ENCODE results near the gene USP20. TPM values are rescaled to one million over a fixed set of nuclear protein-coding genes. Genes with fewer than 3 reads are reported as not detected.

Gene USP20
- total RNA-seq, 1 donor from 2014 or later: 27.0 TPM

DNA sequence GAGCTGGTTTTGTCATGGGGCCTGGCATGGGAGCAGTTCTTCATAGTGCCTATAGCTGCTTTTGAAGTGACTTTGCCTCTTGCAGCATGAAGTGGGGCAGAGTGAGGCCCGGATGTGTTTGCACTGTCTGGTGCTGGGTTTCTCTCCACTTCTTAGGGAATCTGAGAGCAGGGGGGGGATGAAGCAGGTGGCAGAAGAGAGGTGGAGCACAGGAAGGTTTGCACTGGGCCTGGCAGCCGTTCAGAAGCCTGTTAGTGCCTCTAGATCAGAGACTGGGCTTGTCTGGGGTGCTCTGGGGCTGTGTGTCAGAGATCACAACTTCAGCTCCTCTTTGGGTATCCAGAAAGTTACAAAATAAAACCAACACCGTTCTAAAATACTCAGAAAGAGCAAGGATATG is 18.4 kb downstream of the USP20 start:
- Histone ChIP-seq H3K36me3 (peaks cover 88% of the 10 kb centered on the region), H3K27me3 (ENCODE audit: low read depth) (no peaks in the 10 kb centered on the region), H3K27ac (no peak overlapping the region), H3K4me3 (no peak overlapping the region), H3K9me3 (no peaks in the 10 kb centered on the region), H3K4me1 (no peaks in the 10 kb centered on the region)
- ATAC-seq: no peak
- DNase-seq: no peak
- TF ChIP-seq, protein P1, sequence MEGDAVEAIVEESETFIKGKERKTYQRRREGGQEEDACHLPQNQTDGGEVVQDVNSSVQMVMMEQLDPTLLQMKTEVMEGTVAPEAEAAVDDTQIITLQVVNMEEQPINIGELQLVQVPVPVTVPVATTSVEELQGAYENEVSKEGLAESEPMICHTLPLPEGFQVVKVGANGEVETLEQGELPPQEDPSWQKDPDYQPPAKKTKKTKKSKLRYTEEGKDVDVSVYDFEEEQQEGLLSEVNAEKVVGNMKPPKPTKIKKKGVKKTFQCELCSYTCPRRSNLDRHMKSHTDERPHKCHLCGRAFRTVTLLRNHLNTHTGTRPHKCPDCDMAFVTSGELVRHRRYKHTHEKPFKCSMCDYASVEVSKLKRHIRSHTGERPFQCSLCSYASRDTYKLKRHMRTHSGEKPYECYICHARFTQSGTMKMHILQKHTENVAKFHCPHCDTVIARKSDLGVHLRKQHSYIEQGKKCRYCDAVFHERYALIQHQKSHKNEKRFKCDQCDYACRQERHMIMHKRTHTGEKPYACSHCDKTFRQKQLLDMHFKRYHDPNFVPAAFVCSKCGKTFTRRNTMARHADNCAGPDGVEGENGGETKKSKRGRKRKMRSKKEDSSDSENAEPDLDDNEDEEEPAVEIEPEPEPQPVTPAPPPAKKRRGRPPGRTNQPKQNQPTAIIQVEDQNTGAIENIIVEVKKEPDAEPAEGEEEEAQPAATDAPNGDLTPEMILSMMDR (IDR thresholded peaks at IDR 0.05): no peak
- intact Hi-C loops (cut with DNase I): no loop called here

DNA sequence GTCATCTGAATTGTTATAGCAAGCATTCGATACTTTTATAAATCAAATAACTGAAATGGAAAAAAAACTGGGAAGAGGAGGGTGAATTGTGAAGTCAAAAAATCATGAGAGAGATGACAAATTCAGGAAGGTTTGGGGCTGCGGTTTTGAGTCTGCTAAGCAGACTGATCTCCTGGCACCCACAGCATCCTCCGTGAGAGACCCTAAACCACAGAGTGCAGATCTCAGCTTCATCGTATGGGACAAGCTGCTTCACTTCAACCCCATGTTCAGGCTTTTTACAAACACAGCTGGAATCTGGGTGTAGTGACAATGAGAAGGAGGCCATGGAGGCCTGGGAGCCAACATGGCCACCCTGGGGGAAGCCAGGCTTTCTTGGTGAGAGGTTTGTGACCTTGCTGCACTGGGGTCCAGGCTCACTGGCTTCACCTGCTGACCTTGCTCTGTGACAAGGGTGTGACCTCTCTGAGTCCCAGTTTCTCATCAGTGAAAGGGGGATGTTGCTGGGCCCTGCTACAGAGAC is 19.4 kb downstream of the USP20 start:
- intact Hi-C loops (cut with DNase I): no loop called here
- H3K4me3 ChIP-seq: no peak overlapping the region
- H3K36me3 ChIP-seq: peaks cover 90% of the 10 kb centered on the region
- no peaks in the 10 kb centered on the region for H3K4me1 ChIP-seq
- H3K27ac ChIP-seq: no peak overlapping the region
- ATAC-seq (no peak), DNase-seq (no peak)
- H3K9me3 ChIP-seq: no peaks in the 10 kb centered on the region
- no peaks in the 10 kb centered on the region for H3K27me3 ChIP-seq (ENCODE audit: low read depth)
- TF ChIP-seq, protein P1 (IDR thresholded peaks at IDR 0.05): no peak

DNA sequence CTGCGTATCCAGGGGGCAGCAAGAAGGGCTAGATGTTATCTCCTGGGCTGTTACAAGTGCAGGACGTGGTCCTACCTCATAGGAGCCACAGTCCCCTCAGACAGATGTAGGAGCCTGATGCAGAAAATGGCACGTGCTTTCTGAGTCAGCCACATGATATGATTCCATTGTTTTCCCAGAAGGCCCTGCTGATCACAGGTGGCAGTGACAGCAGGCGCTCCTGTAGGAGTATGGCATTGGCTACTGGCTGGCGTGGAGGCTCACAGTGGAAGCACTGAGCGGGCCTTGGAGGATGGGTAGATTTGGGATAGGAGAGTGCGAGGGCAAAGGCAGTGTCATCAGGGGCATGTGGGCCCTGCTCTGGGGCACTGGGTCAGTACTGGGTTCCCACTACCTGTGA is 21.9 kb downstream of the USP20 start:
- TF ChIP-seq, protein P1 (IDR thresholded peaks at IDR 0.05): no peak
- H3K4me3 ChIP-seq: no peak overlapping the region
- ATAC-seq (no peak), DNase-seq (no peak)
- no peak overlapping the region for H3K27ac ChIP-seq
- H3K27me3 ChIP-seq (ENCODE audit: low read depth): no peaks in the 10 kb centered on the region
- no peaks in the 10 kb centered on the region for H3K9me3 ChIP-seq
- intact Hi-C loops (cut with DNase I): no loop called here
- peaks cover 85% of the 10 kb centered on the region for H3K36me3 ChIP-seq
- H3K4me1 ChIP-seq: no peaks in the 10 kb centered on the region

- TF ChIP-seq, protein P1 (IDR thresholded peaks at IDR 0.05): no peak
- Histone ChIP-seq H3K4me1 (no peaks in the 10 kb centered on the region), H3K27me3 (ENCODE audit: low read depth) (no peaks in the 10 kb centered on the region), H3K4me3 (no peak overlapping the region), H3K27ac (no peak overlapping the region), H3K9me3 (no peaks in the 10 kb centered on the region), H3K36me3 (peaks cover 84% of the 10 kb centered on the region)
- no peak for DNase-seq
- intact Hi-C loops (cut with DNase I): no loop called here
- ATAC-seq: no peak
These were observed 23.1 kb downstream of the USP20 start for GRCh38 chr9:129858167-129858962.

- H3K9me3 ChIP-seq: no peaks in the 10 kb centered on the region
- TF ChIP-seq, protein P1 (IDR thresholded peaks at IDR 0.05): no peak
- intact Hi-C loops (cut with DNase I): no loop called here
- no peaks in the 10 kb centered on the region for H3K4me1 ChIP-seq
- no peak overlapping the region for H3K4me3 ChIP-seq
- H3K36me3 ChIP-seq: peaks cover 72% of the 10 kb centered on the region
- DNase-seq (no peak), ATAC-seq (no peak)
- H3K27me3 ChIP-seq (ENCODE audit: low read depth): no peaks in the 10 kb centered on the region
- H3K27ac ChIP-seq: no peak overlapping the region
These were observed 25.6 kb downstream of the USP20 start for GRCh38 chr9:129860653-129861446.

Measured in lower lobe of right lung (tissue), 2 donors.